NB4 (cell line): Measurements from ENCODE around the gene SGSH.

Experiments
- POLR2A ChIP-seq: IDR thresholded peaks from 2 replicates; pipeline ENCODE4 v1.6.1; 2011; ENCODE audit warnings: mild to moderate bottlenecking; ENCODE audit not compliant: insufficient read length; ENCODE audit errors: extremely low read depth
- TF ChIP-seq, protein P1 (sequence below): IDR thresholded peaks from one replicate; pipeline ENCODE4 v1.5.1; 2012; ENCODE audit warnings: low read depth, low read length
- TF ChIP-seq, protein P2 (sequence below): IDR thresholded peaks from 2 replicates; pipeline ENCODE4 v1.6.1; 2011; ENCODE audit warnings: low read depth, low read length

DNA sequence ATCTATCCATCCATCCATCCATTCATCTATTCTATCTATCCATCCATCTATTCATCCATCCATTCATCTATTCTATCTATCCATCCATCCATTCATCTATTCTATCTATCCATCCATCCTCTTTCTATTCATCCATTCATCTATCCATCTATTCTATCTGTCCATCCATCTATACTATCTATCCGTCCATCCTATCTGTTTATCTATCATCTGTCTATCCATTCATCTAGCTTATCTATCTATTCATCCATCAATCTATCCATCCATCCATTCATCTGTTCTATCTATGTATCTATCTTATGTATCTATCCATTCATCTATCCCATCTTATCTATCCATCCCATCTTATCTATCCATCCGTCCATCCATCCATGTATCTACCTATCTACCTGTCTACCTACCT is 49.3 kb upstream of the SGSH start:
- TF ChIP-seq, protein P1, sequence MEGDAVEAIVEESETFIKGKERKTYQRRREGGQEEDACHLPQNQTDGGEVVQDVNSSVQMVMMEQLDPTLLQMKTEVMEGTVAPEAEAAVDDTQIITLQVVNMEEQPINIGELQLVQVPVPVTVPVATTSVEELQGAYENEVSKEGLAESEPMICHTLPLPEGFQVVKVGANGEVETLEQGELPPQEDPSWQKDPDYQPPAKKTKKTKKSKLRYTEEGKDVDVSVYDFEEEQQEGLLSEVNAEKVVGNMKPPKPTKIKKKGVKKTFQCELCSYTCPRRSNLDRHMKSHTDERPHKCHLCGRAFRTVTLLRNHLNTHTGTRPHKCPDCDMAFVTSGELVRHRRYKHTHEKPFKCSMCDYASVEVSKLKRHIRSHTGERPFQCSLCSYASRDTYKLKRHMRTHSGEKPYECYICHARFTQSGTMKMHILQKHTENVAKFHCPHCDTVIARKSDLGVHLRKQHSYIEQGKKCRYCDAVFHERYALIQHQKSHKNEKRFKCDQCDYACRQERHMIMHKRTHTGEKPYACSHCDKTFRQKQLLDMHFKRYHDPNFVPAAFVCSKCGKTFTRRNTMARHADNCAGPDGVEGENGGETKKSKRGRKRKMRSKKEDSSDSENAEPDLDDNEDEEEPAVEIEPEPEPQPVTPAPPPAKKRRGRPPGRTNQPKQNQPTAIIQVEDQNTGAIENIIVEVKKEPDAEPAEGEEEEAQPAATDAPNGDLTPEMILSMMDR = no peak
- TF ChIP-seq POLR2A = no peak
- TF ChIP-seq, protein P2, sequence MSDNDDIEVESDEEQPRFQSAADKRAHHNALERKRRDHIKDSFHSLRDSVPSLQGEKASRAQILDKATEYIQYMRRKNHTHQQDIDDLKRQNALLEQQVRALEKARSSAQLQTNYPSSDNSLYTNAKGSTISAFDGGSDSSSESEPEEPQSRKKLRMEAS = no peak
